Measurements from ENCODE around the gene UPF1. TPM values are rescaled to one million over a fixed set of nuclear protein-coding genes. Genes with fewer than 3 reads are reported as not detected.

UPF1 gene
- total and polyA plus RNA-seq, 2 of the 13 experiments (the other 11 are each of a cell fraction or from before 2014, with no cell fraction given) = 16.9 to 41.8 TPM

DNA sequence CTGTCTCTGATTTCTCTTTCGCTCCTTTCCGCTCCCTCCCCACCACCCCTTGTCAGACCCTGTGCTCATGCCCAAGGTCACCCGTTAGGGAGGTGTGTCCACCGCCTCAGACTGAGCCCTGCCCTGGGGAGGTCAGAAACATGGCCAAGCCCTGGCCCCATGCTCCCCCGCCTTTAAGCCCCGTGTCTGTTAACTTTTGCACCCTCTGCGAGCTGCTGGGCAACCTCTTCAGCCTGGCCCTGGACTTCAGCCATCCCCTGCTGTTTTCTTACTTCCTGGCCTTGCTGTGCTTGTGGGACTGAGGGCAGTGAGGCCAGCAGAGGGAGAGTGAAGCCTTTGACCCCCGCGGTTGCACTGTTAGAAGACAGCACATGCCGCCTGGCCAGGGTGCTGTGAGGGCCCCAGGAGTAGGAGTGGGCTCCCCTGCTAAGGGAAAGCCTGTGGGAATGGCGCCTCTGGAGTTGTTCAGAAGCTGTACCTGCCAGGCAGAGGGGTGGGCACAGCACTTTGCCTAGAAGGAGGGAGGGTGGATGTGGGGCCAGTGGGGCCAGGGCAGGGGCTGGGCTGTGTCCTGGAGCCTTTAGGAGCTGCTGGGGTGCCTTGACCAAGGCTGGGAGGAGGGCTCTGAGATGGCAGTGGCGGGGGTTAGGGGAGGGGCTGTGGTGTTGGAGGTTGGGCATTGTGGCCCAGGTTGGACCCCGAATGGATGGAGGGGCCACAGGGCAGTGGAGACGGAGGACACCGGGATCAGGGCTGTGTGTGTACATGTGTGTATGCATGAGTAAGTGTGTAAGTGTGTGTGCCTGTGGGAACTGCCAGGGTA, 7.9 kb downstream of the UPF1 start (continued):
- no peak for TF ChIP-seq ZNF577 (CRISPR knock-in tag; IDR thresholded peaks at IDR 0.05; ENCODE audit: borderline replicate concordance, low read depth)
- peak; percentile 99 for TF ChIP-seq ZBTB7B (CRISPR knock-in tag; IDR thresholded peaks at IDR 0.05)
- TF ChIP-seq, protein P1, sequence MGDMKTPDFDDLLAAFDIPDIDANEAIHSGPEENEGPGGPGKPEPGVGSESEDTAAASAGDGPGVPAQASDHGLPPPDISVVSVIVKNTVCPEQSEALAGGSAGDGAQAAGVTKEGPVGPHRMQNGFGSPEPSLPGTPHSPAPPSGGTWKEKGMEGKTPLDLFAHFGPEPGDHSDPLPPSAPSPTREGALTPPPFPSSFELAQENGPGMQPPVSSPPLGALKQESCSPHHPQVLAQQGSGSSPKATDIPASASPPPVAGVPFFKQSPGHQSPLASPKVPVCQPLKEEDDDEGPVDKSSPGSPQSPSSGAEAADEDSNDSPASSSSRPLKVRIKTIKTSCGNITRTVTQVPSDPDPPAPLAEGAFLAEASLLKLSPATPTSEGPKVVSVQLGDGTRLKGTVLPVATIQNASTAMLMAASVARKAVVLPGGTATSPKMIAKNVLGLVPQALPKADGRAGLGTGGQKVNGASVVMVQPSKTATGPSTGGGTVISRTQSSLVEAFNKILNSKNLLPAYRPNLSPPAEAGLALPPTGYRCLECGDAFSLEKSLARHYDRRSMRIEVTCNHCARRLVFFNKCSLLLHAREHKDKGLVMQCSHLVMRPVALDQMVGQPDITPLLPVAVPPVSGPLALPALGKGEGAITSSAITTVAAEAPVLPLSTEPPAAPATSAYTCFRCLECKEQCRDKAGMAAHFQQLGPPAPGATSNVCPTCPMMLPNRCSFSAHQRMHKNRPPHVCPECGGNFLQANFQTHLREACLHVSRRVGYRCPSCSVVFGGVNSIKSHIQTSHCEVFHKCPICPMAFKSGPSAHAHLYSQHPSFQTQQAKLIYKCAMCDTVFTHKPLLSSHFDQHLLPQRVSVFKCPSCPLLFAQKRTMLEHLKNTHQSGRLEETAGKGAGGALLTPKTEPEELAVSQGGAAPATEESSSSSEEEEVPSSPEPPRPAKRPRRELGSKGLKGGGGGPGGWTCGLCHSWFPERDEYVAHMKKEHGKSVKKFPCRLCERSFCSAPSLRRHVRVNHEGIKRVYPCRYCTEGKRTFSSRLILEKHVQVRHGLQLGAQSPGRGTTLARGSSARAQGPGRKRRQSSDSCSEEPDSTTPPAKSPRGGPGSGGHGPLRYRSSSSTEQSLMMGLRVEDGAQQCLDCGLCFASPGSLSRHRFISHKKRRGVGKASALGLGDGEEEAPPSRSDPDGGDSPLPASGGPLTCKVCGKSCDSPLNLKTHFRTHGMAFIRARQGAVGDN (CRISPR knock-in tag; IDR thresholded peaks at IDR 0.05) = peak; percentile 98
- no peak for TF ChIP-seq PHB2 (IDR thresholded peaks at IDR 0.05; ENCODE audit: partially characterized antibody)
- TF ChIP-seq, protein P2, sequence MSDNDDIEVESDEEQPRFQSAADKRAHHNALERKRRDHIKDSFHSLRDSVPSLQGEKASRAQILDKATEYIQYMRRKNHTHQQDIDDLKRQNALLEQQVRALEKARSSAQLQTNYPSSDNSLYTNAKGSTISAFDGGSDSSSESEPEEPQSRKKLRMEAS (IDR thresholded peaks at IDR 0.05) = peak; percentile 96
- TF ChIP-seq ZNF549 (CRISPR knock-in tag; IDR thresholded peaks at IDR 0.05) = no peak
- no peak for TF ChIP-seq ZNF101 (CRISPR knock-in tag; IDR thresholded peaks at IDR 0.05; ENCODE audit: borderline replicate concordance, low read depth)
- peak; percentile 86 for TF ChIP-seq SRY (CRISPR knock-in tag; IDR thresholded peaks at IDR 0.05)
- peak; percentile 58; the same call in 1 of the 2 replicates for TF ChIP-seq MEF2D (CRISPR knock-in tag; IDR thresholded peaks at IDR 0.05)
- TF ChIP-seq MED8 (CRISPR knock-in tag; IDR thresholded peaks at IDR 0.05; ENCODE audit: insufficient replicate concordance) = peak; percentile 90
- TF ChIP-seq ZNF720 (CRISPR knock-in tag; IDR thresholded peaks at IDR 0.05) = no peak
- TF ChIP-seq ONECUT2 (CRISPR knock-in tag; IDR thresholded peaks at IDR 0.05) = no peak
- TF ChIP-seq, protein P3, sequence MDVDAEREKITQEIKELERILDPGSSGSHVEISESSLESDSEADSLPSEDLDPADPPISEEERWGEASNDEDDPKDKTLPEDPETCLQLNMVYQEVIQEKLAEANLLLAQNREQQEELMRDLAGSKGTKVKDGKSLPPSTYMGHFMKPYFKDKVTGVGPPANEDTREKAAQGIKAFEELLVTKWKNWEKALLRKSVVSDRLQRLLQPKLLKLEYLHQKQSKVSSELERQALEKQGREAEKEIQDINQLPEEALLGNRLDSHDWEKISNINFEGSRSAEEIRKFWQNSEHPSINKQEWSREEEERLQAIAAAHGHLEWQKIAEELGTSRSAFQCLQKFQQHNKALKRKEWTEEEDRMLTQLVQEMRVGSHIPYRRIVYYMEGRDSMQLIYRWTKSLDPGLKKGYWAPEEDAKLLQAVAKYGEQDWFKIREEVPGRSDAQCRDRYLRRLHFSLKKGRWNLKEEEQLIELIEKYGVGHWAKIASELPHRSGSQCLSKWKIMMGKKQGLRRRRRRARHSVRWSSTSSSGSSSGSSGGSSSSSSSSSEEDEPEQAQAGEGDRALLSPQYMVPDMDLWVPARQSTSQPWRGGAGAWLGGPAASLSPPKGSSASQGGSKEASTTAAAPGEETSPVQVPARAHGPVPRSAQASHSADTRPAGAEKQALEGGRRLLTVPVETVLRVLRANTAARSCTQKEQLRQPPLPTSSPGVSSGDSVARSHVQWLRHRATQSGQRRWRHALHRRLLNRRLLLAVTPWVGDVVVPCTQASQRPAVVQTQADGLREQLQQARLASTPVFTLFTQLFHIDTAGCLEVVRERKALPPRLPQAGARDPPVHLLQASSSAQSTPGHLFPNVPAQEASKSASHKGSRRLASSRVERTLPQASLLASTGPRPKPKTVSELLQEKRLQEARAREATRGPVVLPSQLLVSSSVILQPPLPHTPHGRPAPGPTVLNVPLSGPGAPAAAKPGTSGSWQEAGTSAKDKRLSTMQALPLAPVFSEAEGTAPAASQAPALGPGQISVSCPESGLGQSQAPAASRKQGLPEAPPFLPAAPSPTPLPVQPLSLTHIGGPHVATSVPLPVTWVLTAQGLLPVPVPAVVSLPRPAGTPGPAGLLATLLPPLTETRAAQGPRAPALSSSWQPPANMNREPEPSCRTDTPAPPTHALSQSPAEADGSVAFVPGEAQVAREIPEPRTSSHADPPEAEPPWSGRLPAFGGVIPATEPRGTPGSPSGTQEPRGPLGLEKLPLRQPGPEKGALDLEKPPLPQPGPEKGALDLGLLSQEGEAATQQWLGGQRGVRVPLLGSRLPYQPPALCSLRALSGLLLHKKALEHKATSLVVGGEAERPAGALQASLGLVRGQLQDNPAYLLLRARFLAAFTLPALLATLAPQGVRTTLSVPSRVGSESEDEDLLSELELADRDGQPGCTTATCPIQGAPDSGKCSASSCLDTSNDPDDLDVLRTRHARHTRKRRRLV (CRISPR knock-in tag; IDR thresholded peaks at IDR 0.05) = no peak
- no peak; the same call in 1 of the 2 replicates for TF ChIP-seq ZNF790 (CRISPR knock-in tag; IDR thresholded peaks at IDR 0.05; ENCODE audit: borderline replicate concordance)
- no peak for TF ChIP-seq MBNL3 (CRISPR knock-in tag; conservative IDR thresholded peaks at IDR 0.05)
- peak; percentile 72; the same call in 1 of the 2 replicates for TF ChIP-seq KDM2A (CRISPR knock-in tag; IDR thresholded peaks at IDR 0.05; ENCODE audit: borderline replicate concordance, low read depth)
- TF ChIP-seq JUND (CRISPR knock-in tag; IDR thresholded peaks at IDR 0.05) = peak; percentile 63
- TF ChIP-seq CHD2 (IDR thresholded peaks at IDR 0.05; ENCODE audit: low read depth, low read length) = no peak
- TF ChIP-seq POLR2G (IDR thresholded peaks at IDR 0.05; ENCODE audit: low read depth, low read length) = 0 out of 2 replicates have a peak, but pooled peaks have one; percentile 40
- TF ChIP-seq TEAD2 (CRISPR knock-in tag; IDR thresholded peaks at IDR 0.05) = no peak

Data from HepG2 (cell line).